Caco-2 (cell line): ENCODE measurements around the gene PATJ. TPM values are rescaled to one million over a fixed set of nuclear protein-coding genes. Genes with fewer than 3 reads are reported as not detected.

Experiments used
- BruUV-seq: library from RNA; stranded (reverse); fragments of 400-500 nt; replicated peaks from 2 replicates; lab custom pipeline; 2021; lab: Mats Ljungman, UMichigan
- CTCF ChIA-PET: fragments of 300-600 bp; sonication (Branson Sonifier 250); formaldehyde crosslinking; loops from one replicate; lab custom pipeline; 2022; ENCODE audit warnings: antibody characterized with exemption; lab: Charles Lee
- POLR2A ChIA-PET: fragments of 300-600 bp; sonication (Branson Sonifier 250); formaldehyde crosslinking; loops from one replicate; lab custom pipeline; 2022; ENCODE audit warnings: antibody characterized with exemption; lab: Charles Lee
- DNase-seq, 2 experiments: peaks; one replicate each; pipeline versions ENCODE4 v3.0.0 to v3.0.0-alpha.2; 2020 to 2022
- H3K27me3 ChIP-seq: replicated peaks from 2 replicates; pipeline ENCODE4 v1.6.0; 2011; ENCODE audit warnings: low read length; ENCODE audit not compliant: control insufficient read depth, insufficient read depth
- H3K36me3 ChIP-seq: 2 replicates; pipeline ENCODE4 v1.5.1; 2011; ENCODE audit warnings: low read length; ENCODE audit not compliant: control insufficient read depth, insufficient read depth
- H3K4me1 ChIP-seq: fragments of 250-450 bp; sonication (Bioruptor Pico); 2 replicates; pipeline ENCODE4 v1.5.1; 2020; ENCODE audit warnings: mild to moderate bottlenecking
- H3K4me3 ChIP-seq: 2 replicates; pipeline ENCODE4 v1.5.1; 2011; ENCODE audit warnings: low read depth, mild to moderate bottlenecking, control low read depth, low read length
- H3K9me3 ChIP-seq: fragments of 250-450 bp; sonication (Bioruptor Pico); 2 replicates; pipeline ENCODE4 v1.5.1; 2020; ENCODE audit warnings: mild to moderate bottlenecking, moderate library complexity
- H3K27ac Mint-ChIP-seq: one replicate; pipeline ENCODE4 v1.8.0; 2022; ENCODE audit warnings: mixed read lengths; ENCODE audit not compliant: unreplicated experiment
- H3K27me3 Mint-ChIP-seq: one replicate; pipeline ENCODE4 v1.8.0; 2022; ENCODE audit warnings: mixed read lengths; ENCODE audit not compliant: insufficient read depth, unreplicated experiment
- H3K36me3 Mint-ChIP-seq: one replicate; pipeline ENCODE4 v1.8.0; 2022; ENCODE audit warnings: mild to moderate bottlenecking, mixed read lengths; ENCODE audit not compliant: insufficient read depth, unreplicated experiment
- H3K4me1 Mint-ChIP-seq: one replicate; pipeline ENCODE4 v1.8.0; 2022; ENCODE audit warnings: low read depth, mixed read lengths; ENCODE audit not compliant: unreplicated experiment
- H3K4me3 Mint-ChIP-seq: one replicate; pipeline ENCODE4 v1.8.0; 2022; ENCODE audit warnings: mild to moderate bottlenecking, moderate library complexity, mixed read lengths; ENCODE audit not compliant: unreplicated experiment
- H3K9me3 Mint-ChIP-seq: one replicate; pipeline ENCODE4 v1.8.0; 2022; ENCODE audit warnings: mixed read lengths; ENCODE audit not compliant: unreplicated experiment
- CTCF ChIP-seq, 2 experiments: fragments of 200-600 bp in 1 of 2; IDR thresholded peaks; 1 replicate in 1 of 2; 2 replicates in 1 of 2; pipeline versions ENCODE4 v1.5.1 to v1.8.0; 2011 to 2022; ENCODE audit warnings: antibody characterized with exemption in 1 of 2, control low read depth in 1 of 2, inconsistent platforms in 1 of 2, low read depth in 1 of 2, low read length in 1 of 2, mild to moderate bottlenecking in 1 of 2, moderate library complexity in 1 of 2; ENCODE audit not compliant: insufficient read depth in 1 of 2, severe bottlenecking in 1 of 2, unreplicated experiment in 1 of 2
- intact Hi-C: fragments of 100-400 bp; cut with micrococcal nuclease; formaldehyde crosslinking; loops from one replicate; pipeline ENCODE4 v1.10.0; 2022; ENCODE audit not compliant: unreplicated experiment
- total RNA-seq: library from RNA; stranded (reverse); gene quantifications from 2 replicates; pipeline ENCODE4 v1.2.3, GENCODE V29; 2022

The PATJ gene
- total RNA-seq, 1 experiment from 2014 or later: 31.6 TPM

- BruUV-seq: no TSS peak
- Histone ChIP-seq H3K36me3 (no peaks in the 10 kb centered on the region), H3K27me3 (no peaks in the 10 kb centered on the region), H3K4me1 (no peaks in the 10 kb centered on the region), H3K9me3 (no peaks in the 10 kb centered on the region), H3K4me3 (no peak overlapping the region)
- H3K9me3 Mint-ChIP-seq: no peaks in the 10 kb centered on the region
- CTCF ChIA-PET: interaction anchor here (0.6 to 1.0 kb wide), 2 partner anchors 12 to 232 kb away, joined by 3 to 8 read pairs; no protein-coding TSS in a partner anchor
- peaks cover 13% of the 10 kb centered on the region for H3K36me3 Mint-ChIP-seq
- no peak for DNase-seq
- POLR2A ChIA-PET: no interaction called here
- H3K27ac Mint-ChIP-seq: no peak overlapping the region
- intact Hi-C loops: loop anchor here (10.0 kb wide), 1 partner anchor 879 kb away; no protein-coding TSS in a partner anchor
- TF ChIP-seq CTCF (IDR thresholded peaks at IDR 0.05; ENCODE audit: insufficient read depth in 1 of 2, low read depth in 1 of 2, low read length in 1 of 2, severe bottlenecking in 1 of 2, unreplicated experiment in 1 of 2): no peak
- H3K4me3 Mint-ChIP-seq: no peak overlapping the region
- peaks cover 10% of the 10 kb centered on the region for H3K4me1 Mint-ChIP-seq
- H3K27me3 Mint-ChIP-seq: no peaks in the 10 kb centered on the region
Measured at GRCh38 chr1:61853583-61853982, 111.3 kb downstream of the PATJ start.

DNA sequence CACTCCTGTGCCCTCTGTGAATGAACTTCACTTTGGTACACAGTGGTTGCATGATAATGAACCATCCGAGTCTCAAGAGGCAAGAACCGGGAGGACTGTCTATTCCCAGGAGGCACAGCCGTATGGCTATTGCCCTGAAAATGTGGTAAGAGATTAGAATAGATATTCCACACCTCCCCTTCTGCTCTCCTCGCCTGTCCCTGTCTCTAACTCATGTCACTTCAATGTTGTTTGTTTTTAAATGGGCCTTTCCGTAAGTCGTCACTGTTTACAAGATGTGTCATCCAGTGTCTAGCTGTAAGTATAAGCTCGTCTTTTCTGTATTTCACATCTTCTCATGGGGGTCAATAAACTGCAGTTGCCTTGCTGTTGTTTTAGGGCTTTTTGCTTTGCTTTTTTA is 122.2 kb downstream of the PATJ start:
- Histone ChIP-seq H3K27me3 (no peaks in the 10 kb centered on the region), H3K36me3 (no peaks in the 10 kb centered on the region), H3K4me1 (no peaks in the 10 kb centered on the region), H3K9me3 (no peaks in the 10 kb centered on the region), H3K4me3 (no peak overlapping the region)
- POLR2A ChIA-PET: no interaction called here
- DNase-seq: no peak
- no peak for TF ChIP-seq CTCF (IDR thresholded peaks at IDR 0.05; ENCODE audit: insufficient read depth in 1 of 2, low read depth in 1 of 2, low read length in 1 of 2, severe bottlenecking in 1 of 2, unreplicated experiment in 1 of 2)
- CTCF ChIA-PET: no interaction called here
- Mint-ChIP-seq H3K27me3 (no peaks in the 10 kb centered on the region), H3K4me1 (peaks cover 7% of the 10 kb centered on the region), H3K9me3 (no peaks in the 10 kb centered on the region), H3K4me3 (no peak overlapping the region), H3K27ac (no peak overlapping the region), H3K36me3 (peaks cover 36% of the 10 kb centered on the region)
- BruUV-seq: no TSS peak
- intact Hi-C loops: no loop called here

GRCh38 chr1:61865646-61866220 is 123.5 kb downstream of the PATJ start:
- CTCF ChIA-PET: interaction anchor here (1.1 kb wide), 1 partner anchor 12 kb away, joined by 8 read pairs; no protein-coding TSS in a partner anchor
- Mint-ChIP-seq H3K27ac (no peak overlapping the region), H3K9me3 (no peaks in the 10 kb centered on the region), H3K4me1 (peaks cover 7% of the 10 kb centered on the region), H3K36me3 (peaks cover 34% of the 10 kb centered on the region), H3K27me3 (no peaks in the 10 kb centered on the region), H3K4me3 (no peak overlapping the region)
- Histone ChIP-seq H3K4me3 (no peak overlapping the region), H3K4me1 (no peaks in the 10 kb centered on the region), H3K9me3 (no peaks in the 10 kb centered on the region), H3K36me3 (no peaks in the 10 kb centered on the region), H3K27me3 (no peaks in the 10 kb centered on the region)
- TF ChIP-seq CTCF (IDR thresholded peaks at IDR 0.05; ENCODE audit: insufficient read depth in 1 of 2, low read depth in 1 of 2, low read length in 1 of 2, severe bottlenecking in 1 of 2, unreplicated experiment in 1 of 2): no peak
- intact Hi-C loops: no loop called here
- no TSS peak for BruUV-seq
- POLR2A ChIA-PET: no interaction called here
- no peak for DNase-seq
